HFFc6 (cell line): ENCODE measurements around the gene GALR2. TPM values are rescaled to one million over a fixed set of nuclear protein-coding genes. Genes with fewer than 3 reads are reported as not detected.

ENCODE experiments used
- DNase-seq: peaks from one replicate; pipeline ENCODE4 v3.0.0-alpha.2; 2018
- H3K27ac Mint-ChIP-seq: 2 replicates; pipeline ENCODE4 v1.8.0; 2020; ENCODE audit warnings: mild to moderate bottlenecking, mixed read lengths
- H3K27me3 Mint-ChIP-seq: 2 replicates; pipeline ENCODE4 v1.8.0; 2021; ENCODE audit warnings: mild to moderate bottlenecking, moderate library complexity, mixed read lengths; ENCODE audit not compliant: insufficient read depth
- H3K36me3 Mint-ChIP-seq: 2 replicates; pipeline ENCODE4 v1.8.0; 2021; ENCODE audit warnings: low read depth, mixed read lengths
- H3K4me1 Mint-ChIP-seq: 2 replicates; pipeline ENCODE4 v1.8.0; 2020; ENCODE audit warnings: low read depth, mixed read lengths
- H3K4me3 Mint-ChIP-seq: 2 replicates; pipeline ENCODE4 v1.8.0; 2020; ENCODE audit warnings: mild to moderate bottlenecking, moderate library complexity, mixed read lengths
- H3K9me3 Mint-ChIP-seq: 2 replicates; pipeline ENCODE4 v1.8.0; 2020; ENCODE audit warnings: mild to moderate bottlenecking, mixed read lengths
- CTCF ChIP-seq: fragments of 200-600 bp; sonication (generic); IDR thresholded peaks from 2 replicates; pipeline ENCODE4 v1.5.0; 2021; ENCODE audit warnings: antibody characterized with exemption, mild to moderate bottlenecking
- total RNA-seq, 6 experiments: library from RNA; stranded (reverse); fragmentation: NEBNext Ultra II Directional; extraction: Animal tissue kit (Norgen Biotek cat#: 25700); gene quantifications; 2 replicates in 1 of 6; 3 replicates in 5 of 6; pipeline ENCODE4 v1.2.3, GENCODE V29; 2021

The GALR2 gene
- total RNA-seq, 6 experiments from 2014 or later: 0.14 to 0.33 (median 0.15) TPM; not detected in 1

- H3K27me3 Mint-ChIP-seq: peaks cover 3% of the 10 kb centered on the region
- no peak for DNase-seq
- 0 out of 2 replicates have a peak, but pooled peaks cover 4% of the 10 kb centered on the region for H3K36me3 Mint-ChIP-seq
- H3K4me3 Mint-ChIP-seq: no peak overlapping the region
- no peak overlapping the region for H3K27ac Mint-ChIP-seq
- H3K4me1 Mint-ChIP-seq: peaks cover 9% of the 10 kb centered on the region
- TF ChIP-seq CTCF: peak; percentile 51; the same call in 1 of the 2 replicates
- H3K9me3 Mint-ChIP-seq: no peaks in the 10 kb centered on the region
Observed at GRCh38 chr17:76107509-76107908, 32.9 kb downstream of the GALR2 start.

GRCh38 chr17:76111956-76112355 is 37.4 kb downstream of the GALR2 start:
- TF ChIP-seq CTCF: no peak
- Mint-ChIP-seq H3K27ac (no peak overlapping the region), H3K4me1 (no peaks in the 10 kb centered on the region), H3K4me3 (no peak overlapping the region), H3K27me3 (peaks cover 3% of the 10 kb centered on the region), H3K36me3 (no peaks in the 10 kb centered on the region), H3K9me3 (no peaks in the 10 kb centered on the region)
- DNase-seq: no peak

- no peak for DNase-seq
- H3K27ac Mint-ChIP-seq: no peak overlapping the region
- TF ChIP-seq CTCF: no peak
- no peaks in the 10 kb centered on the region for H3K9me3 Mint-ChIP-seq
- H3K4me3 Mint-ChIP-seq: no peak overlapping the region
- no peaks in the 10 kb centered on the region for H3K36me3 Mint-ChIP-seq
- H3K27me3 Mint-ChIP-seq: peaks cover 7% of the 10 kb centered on the region
- no peaks in the 10 kb centered on the region for H3K4me1 Mint-ChIP-seq
Observed at GRCh38 chr17:76115138-76115754, 40.7 kb downstream of the GALR2 start.

- no peak for DNase-seq
- Mint-ChIP-seq H3K27ac (no peak overlapping the region), H3K4me3 (no peak overlapping the region), H3K4me1 (no peaks in the 10 kb centered on the region), H3K9me3 (no peaks in the 10 kb centered on the region), H3K27me3 (peaks cover 7% of the 10 kb centered on the region; the same call in 1 of the 2 replicates), H3K36me3 (no peaks in the 10 kb centered on the region)
- TF ChIP-seq CTCF: no peak
Observed at GRCh38 chr17:76119409-76120371, 45.1 kb downstream of the GALR2 start.

GRCh38 chr17:76120658-76121008 is 46.1 kb downstream of the GALR2 start:
- H3K27me3 Mint-ChIP-seq: peaks cover 12% of the 10 kb centered on the region; the same call in 1 of the 2 replicates
- H3K36me3 Mint-ChIP-seq: no peaks in the 10 kb centered on the region
- no peak for TF ChIP-seq CTCF
- H3K9me3 Mint-ChIP-seq: no peaks in the 10 kb centered on the region
- H3K4me3 Mint-ChIP-seq: no peak overlapping the region
- no peak for DNase-seq
- no peaks in the 10 kb centered on the region for H3K4me1 Mint-ChIP-seq
- H3K27ac Mint-ChIP-seq: no peak overlapping the region
